ENCODE measurements around the gene NDUFB5. TPM values are rescaled to one million over a fixed set of nuclear protein-coding genes. Genes with fewer than 3 reads are reported as not detected.

The NDUFB5 gene
- total RNA-seq, 1 experiment from 2014 or later: 78.9 TPM

- Histone ChIP-seq H2BK120ac (ENCODE audit: low read depth, low read length, poor library complexity, severe bottlenecking) (no peak overlapping the region), H3K9me3 (ENCODE audit: control insufficient read depth, low read depth, low read length) (no peaks in the 10 kb centered on the region), H2AFZ (ENCODE audit: low read length) (no peak overlapping the region), H2BK5ac (ENCODE audit: insufficient read length, low read length) (no peak overlapping the region), H4K8ac (replicated peaks; ENCODE audit: insufficient read length, low read depth, low read length) (no peak overlapping the region), H2BK20ac (ENCODE audit: low read depth, low read length, poor library complexity, severe bottlenecking) (no peak overlapping the region), H3K56ac (ENCODE audit: insufficient read length, low read depth, low read length) (no peak overlapping the region), H4K91ac (ENCODE audit: insufficient read length, low read depth, low read length) (no peak overlapping the region), H3K18ac (ENCODE audit: insufficient read length, low read depth, low read length) (no peak overlapping the region), H3K23ac (ENCODE audit: insufficient read length, low read depth, low read length) (no peak overlapping the region), H3K27me3 (ENCODE audit: insufficient read depth, low read length) (no peaks in the 10 kb centered on the region), H3K79me2 (ENCODE audit: insufficient read depth, low read length) (no peaks in the 10 kb centered on the region), H3K4me1 (ENCODE audit: insufficient read depth, low read length) (no peaks in the 10 kb centered on the region), H4K20me1 (ENCODE audit: control insufficient read depth, insufficient read depth, insufficient read length) (no peaks in the 10 kb centered on the region), H2BK15ac (ENCODE audit: low read depth, low read length) (no peak overlapping the region), H3K4me2 (ENCODE audit: insufficient read depth, insufficient read length, low read length) (no peak overlapping the region), H2BK12ac (ENCODE audit: insufficient read length, low read depth, low read length) (no peak overlapping the region), H3K4ac (ENCODE audit: low read depth, low read length) (no peak overlapping the region), H3T11ph (ENCODE audit: low read length) (no peak overlapping the region), H3K79me1 (ENCODE audit: insufficient read depth, low read depth, low read length, poor library complexity, severe bottlenecking) (no peaks in the 10 kb centered on the region), H4K5ac (ENCODE audit: insufficient read length, low read depth, low read length) (no peak overlapping the region), H2AK5ac (ENCODE audit: insufficient read length, low read length) (no peak overlapping the region), H3K27ac (ENCODE audit: insufficient read length, low read depth, low read length) (no peak overlapping the region), H3K23me2 (ENCODE audit: insufficient read length, low read depth, low read length, poor library complexity, severe bottlenecking) (no peaks in the 10 kb centered on the region), H3K9ac (ENCODE audit: extremely low read depth, insufficient read length, low read length) (no peak overlapping the region), H3K14ac (ENCODE audit: insufficient read depth, low read length) (no peak overlapping the region)
- no peak overlapping the region for H3K4me3 Mint-ChIP-seq
- H3K9me3 Mint-ChIP-seq: no peaks in the 10 kb centered on the region
- no peak overlapping the region for H3K27ac Mint-ChIP-seq
- TF ChIP-seq, protein P1, sequence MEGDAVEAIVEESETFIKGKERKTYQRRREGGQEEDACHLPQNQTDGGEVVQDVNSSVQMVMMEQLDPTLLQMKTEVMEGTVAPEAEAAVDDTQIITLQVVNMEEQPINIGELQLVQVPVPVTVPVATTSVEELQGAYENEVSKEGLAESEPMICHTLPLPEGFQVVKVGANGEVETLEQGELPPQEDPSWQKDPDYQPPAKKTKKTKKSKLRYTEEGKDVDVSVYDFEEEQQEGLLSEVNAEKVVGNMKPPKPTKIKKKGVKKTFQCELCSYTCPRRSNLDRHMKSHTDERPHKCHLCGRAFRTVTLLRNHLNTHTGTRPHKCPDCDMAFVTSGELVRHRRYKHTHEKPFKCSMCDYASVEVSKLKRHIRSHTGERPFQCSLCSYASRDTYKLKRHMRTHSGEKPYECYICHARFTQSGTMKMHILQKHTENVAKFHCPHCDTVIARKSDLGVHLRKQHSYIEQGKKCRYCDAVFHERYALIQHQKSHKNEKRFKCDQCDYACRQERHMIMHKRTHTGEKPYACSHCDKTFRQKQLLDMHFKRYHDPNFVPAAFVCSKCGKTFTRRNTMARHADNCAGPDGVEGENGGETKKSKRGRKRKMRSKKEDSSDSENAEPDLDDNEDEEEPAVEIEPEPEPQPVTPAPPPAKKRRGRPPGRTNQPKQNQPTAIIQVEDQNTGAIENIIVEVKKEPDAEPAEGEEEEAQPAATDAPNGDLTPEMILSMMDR (conservative IDR thresholded peaks at IDR 0.05): no peak
- DNase-seq: no peak
- WGBS (ENCODE audit: extremely low coverage, insufficient read length, low lambda C conversion rate): no CpG with 5 or more reads among the region's 3 CpGs
- H3K27me3 Mint-ChIP-seq (ENCODE audit: low read depth): no peaks in the 10 kb centered on the region
- H3K36me3 Mint-ChIP-seq (ENCODE audit: insufficient read depth in 1 of 3, low read depth in 3 of 3): peaks cover 0 to under 1% (median under 1%) of the 10 kb centered on the region in 3 experiments; a peak in 2 of 7 replicates
- peaks cover 4 to 5% of the 10 kb centered on the region in 2 experiments for H3K4me1 Mint-ChIP-seq
These were observed 26.3 kb downstream of the NDUFB5 start for GRCh38 chr3:179630753-179631451.

Data from H9 (cell line).